ENCODE results near the gene ESPN. TPM values are rescaled to one million over a fixed set of nuclear protein-coding genes. Genes with fewer than 3 reads are reported as not detected.

The ESPN gene, protein sequence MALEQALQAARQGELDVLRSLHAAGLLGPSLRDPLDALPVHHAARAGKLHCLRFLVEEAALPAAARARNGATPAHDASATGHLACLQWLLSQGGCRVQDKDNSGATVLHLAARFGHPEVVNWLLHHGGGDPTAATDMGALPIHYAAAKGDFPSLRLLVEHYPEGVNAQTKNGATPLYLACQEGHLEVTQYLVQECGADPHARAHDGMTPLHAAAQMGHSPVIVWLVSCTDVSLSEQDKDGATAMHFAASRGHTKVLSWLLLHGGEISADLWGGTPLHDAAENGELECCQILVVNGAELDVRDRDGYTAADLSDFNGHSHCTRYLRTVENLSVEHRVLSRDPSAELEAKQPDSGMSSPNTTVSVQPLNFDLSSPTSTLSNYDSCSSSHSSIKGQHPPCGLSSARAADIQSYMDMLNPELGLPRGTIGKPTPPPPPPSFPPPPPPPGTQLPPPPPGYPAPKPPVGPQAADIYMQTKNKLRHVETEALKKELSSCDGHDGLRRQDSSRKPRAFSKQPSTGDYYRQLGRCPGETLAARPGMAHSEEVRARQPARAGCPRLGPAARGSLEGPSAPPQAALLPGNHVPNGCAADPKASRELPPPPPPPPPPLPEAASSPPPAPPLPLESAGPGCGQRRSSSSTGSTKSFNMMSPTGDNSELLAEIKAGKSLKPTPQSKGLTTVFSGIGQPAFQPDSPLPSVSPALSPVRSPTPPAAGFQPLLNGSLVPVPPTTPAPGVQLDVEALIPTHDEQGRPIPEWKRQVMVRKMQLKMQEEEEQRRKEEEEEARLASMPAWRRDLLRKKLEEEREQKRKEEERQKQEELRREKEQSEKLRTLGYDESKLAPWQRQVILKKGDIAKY
- total RNA-seq: not detected in 2 replicates

DNA sequence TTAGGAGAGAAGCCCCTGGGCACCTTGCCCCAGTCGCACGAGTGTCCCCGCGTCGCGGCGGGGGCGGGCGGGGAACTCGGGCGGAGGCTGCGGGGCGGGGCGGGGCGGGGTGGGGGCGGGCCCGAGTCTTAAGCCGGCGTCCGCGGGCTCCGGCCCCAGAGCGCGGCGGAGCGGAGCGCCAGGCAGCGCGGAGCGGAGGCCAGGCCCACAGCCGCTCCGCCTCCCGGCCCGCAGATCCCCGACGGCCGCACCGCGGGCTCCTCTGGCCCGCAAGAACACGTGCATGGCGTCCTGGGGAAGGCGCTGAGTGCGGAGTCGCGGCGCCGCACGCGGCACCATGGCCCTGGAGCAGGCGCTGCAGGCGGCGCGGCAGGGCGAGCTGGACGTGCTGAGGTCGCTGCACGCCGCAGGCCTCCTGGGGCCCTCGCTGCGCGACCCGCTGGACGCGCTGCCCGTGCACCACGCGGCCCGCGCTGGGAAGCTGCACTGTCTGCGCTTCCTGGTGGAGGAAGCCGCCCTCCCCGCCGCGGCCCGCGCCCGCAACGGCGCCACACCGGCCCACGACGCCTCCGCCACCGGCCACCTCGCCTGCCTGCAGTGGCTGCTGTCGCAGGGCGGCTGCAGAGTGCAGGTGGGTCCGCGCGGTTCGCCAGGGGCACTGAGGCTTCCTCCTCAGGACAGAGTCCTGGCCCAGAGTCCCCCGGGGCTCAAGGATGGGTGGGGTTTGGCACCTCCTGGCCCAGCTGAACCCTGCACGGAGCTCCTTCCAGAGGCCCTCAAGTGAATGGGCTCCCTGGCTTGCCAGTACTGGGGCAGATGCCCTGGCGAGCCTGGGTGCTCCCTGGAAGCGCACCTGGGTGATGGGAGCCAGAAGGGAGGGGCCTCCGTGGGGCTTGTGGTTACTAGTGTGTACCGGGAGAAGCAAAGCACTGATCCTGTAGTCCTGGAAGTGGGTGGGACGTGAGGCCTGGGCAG is at the start of gene ESPN:
Gene ESPN (plus strand): TSS at position 158 of the 975 bp plus-strand sequence. CDS start 180 bp downstream, at position 338.

DNA sequence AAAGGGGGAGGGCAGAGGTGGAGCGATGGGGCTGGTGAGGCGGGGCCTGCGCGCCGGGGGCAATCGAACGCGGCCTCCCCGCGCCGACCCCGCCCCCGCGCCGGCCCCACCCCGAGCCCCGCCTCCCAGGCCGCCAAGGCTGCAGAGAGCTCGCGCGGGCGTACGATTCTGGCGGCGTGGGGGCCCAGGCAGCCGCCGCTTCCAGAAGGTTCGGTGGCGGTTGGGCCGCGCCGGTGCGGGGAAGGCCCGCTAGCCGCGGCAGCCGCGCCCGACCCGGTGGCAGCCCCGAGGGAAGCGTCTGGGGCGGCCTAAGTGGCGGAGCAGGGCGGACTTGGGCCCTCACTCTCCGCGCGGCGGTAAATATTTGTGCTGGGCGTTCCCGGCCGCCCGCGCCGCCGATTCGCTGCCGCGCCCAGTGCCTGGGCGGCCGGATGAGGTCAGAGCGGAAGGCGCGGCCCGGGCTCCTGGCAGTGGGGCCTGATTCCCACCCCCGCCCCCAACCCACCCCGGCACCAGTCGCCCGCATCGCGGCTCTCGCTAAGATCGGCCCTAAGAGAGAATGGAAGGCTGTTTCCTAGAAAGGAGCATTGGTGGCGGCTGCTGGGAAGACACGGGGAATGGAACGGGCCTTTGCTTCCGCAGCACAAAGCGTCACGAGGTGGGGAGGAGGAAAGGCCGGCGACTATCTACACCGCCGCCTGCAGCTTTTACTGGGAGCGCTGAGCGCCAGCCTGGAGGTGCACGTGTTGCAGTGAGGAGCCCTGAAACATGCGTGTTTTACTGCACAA is 31.0 kb upstream of the ESPN start, which contains the start of gene ACOT7:
Gene ACOT7 (minus strand): TSS at position 368 of the 788 bp plus-strand sequence. CDS start 368 bp downstream, outside the sequence.

DNA sequence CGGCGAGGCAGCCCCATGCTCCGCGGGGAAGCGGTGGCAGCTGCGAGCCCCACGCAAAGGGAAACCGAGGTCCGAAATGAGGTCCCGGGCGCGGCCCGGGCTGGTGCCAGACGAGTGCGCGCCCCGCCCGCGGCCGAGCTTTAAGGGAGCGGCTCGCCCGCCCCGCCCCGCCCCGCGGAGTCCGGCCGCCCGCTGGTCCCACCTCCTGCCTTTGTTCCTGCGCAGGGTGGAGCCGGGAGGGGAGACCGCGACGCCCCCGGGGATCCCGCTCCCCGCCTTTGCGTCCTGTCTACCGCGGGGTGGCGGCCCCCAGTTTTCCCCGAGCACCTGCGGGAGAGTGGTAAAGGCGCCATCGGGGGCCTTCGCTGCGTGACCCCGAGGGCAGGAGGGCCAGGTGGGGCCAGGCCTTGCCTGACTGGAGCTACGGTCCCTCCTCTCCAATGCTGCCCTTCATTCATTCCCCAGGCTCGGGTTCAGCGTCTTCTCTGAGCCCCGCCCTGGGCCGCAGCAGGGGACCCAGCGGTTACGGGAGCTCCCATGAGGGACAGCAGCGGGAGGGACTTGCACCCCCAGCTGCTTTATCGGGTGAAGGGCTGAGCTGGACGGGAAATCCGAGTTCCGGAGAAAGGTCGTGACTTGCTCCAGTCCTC is 4.6 kb upstream of the ESPN start, which contains the start of gene HES2:
Gene HES2 (minus strand): TSS at position 116 of the 650 bp plus-strand sequence. CDS start 99 bp downstream, at position 17.

DNA sequence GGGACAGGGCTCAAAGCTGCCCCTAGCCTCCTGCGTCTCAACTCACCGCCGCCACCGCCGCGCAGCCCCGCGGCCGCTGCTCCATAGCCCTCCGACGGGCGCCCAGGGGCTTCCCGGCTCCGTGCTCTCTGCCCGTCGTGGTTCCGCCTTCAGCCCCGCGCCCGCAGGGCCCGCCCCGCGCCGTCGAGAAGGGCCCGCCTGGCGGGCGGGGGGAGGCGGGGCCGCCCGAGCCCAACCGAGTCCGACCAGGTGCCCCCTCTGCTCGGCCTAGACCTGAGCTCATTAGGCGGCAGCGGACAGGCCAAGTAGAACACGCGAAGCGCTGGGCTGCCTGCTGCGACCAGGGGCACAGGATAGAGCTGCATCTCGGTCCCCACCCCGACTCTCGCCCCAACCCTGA is 41.4 kb downstream of the ESPN start, which contains the start of gene TNFRSF25:
Gene TNFRSF25 (minus strand): TSS at position 151 of the 400 bp plus-strand sequence. CDS start 66 bp downstream, at position 85.

DNA sequence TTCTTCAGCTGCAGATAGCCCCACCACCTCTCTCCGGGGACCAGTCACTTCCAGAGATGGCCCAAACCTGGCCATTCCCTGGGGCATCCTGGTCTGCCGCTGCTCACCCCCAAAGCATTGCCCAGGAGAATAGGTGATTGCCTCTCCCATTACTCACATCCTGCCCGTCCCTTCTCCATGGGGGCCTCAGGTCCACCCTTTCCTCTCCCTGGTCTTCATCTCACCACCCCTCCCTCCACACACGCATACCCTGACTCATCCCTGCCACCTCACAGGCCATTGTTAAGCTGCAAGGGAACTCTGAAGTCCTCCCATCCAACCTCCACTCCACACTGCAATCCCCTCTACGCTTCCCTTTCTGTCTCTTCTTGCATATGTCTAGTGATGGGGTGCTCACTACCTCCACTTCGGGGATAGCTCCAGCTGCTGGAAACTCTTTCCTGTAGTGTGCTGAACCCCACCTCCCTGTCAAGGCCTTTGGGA is 66.9 kb downstream of the ESPN start, which contains the start of gene PLEKHG5:
Gene PLEKHG5 (minus strand): TSS at position 188 of the 483 bp plus-strand sequence. CDS start 14,096 bp downstream, outside the sequence.

Other genes starting within 250 kb of the ESPN start
- not detected in 2 replicates for gene CHD5, start 244.5 kb upstream of the ESPN start, total RNA-seq
- 101 and 133 TPM in 2 replicates for gene RPL22, start 225.2 kb upstream of the ESPN start, total RNA-seq
- 12.6 and 20.2 TPM in 2 replicates for gene RNF207, start 218.7 kb upstream of the ESPN start, total RNA-seq
- 89.7 and 90.7 TPM in 2 replicates for gene ICMT, start 188.8 kb upstream of the ESPN start, total RNA-seq
- gene HES3, start 180.6 kb upstream of the ESPN start, total RNA-seq: not detected in 2 replicates
- gene GPR153, start 163.7 kb upstream of the ESPN start, total RNA-seq: 3.7 and 7.2 TPM in 2 replicates
- gene ACOT7, start 31.0 kb upstream of the ESPN start, total RNA-seq: 53.9 and 82.7 TPM in 2 replicates
- not detected in 2 replicates for gene HES2, start 4.9 kb upstream of the ESPN start, total RNA-seq
- gene TNFRSF25, start 41.4 kb downstream of the ESPN start, total RNA-seq: 1.8 and 2.0 TPM in 2 replicates
- gene PLEKHG5, start 66.9 kb downstream of the ESPN start, total RNA-seq: 8.5 and 8.9 TPM in 2 replicates
- 12.1 and 17.9 TPM in 2 replicates for gene NOL9, start 129.7 kb downstream of the ESPN start, total RNA-seq
- not detected in 2 replicates for gene TAS1R1, start 130.5 kb downstream of the ESPN start, total RNA-seq
- gene ZBTB48, start 155.2 kb downstream of the ESPN start, total RNA-seq: 3.7 and 6.6 TPM in 2 replicates
- gene KLHL21, start 178.1 kb downstream of the ESPN start, total RNA-seq: 23.6 and 26.9 TPM in 2 replicates
- gene PHF13, start 189.0 kb downstream of the ESPN start, total RNA-seq: 6.2 and 7.8 TPM in 2 replicates
- 13.5 and 21.8 TPM in 2 replicates for gene THAP3, start 200.1 kb downstream of the ESPN start, total RNA-seq